Stomach smooth muscle (tissue), 2 donors: ENCODE measurements around the gene TP53I13.

Experiments used
- H3K27ac ChIP-seq: one replicate; pipeline ENCODE4 v1.7.0; 2013; ENCODE audit warnings: mild to moderate bottlenecking, low read length, inconsistent platforms
- H3K27me3 ChIP-seq, 2 donors: one replicate each; pipeline ENCODE4 v1.7.0; 2013; ENCODE audit warnings: low read length in 2 of 2; ENCODE audit not compliant: insufficient read depth in 2 of 2, control insufficient read depth in 1 of 2
- H3K36me3 ChIP-seq, 2 donors: one replicate each; pipeline ENCODE4 v1.7.0; 2013; ENCODE audit warnings: low read length in 2 of 2; ENCODE audit not compliant: control insufficient read depth in 2 of 2, insufficient read depth in 2 of 2
- H3K4me1 ChIP-seq: one replicate; pipeline ENCODE4 v1.7.0; 2013; ENCODE audit warnings: low read length; ENCODE audit not compliant: control insufficient read depth, insufficient read depth
- H3K4me3 ChIP-seq, 2 donors: one replicate each; pipeline ENCODE4 v1.7.0; 2013; ENCODE audit warnings: low read length in 2 of 2
- H3K9ac ChIP-seq, 2 donors: one replicate each; pipeline ENCODE4 v1.7.0; 2013; ENCODE audit warnings: low read length in 2 of 2, mild to moderate bottlenecking in 1 of 2
- H3K9me3 ChIP-seq, 2 donors: one replicate each; pipeline ENCODE4 v1.7.0; 2013; ENCODE audit warnings: low read length in 2 of 2; ENCODE audit not compliant: control insufficient read depth in 2 of 2
- donor health status: healthy.
- donor health status: Pancreatic carcinoma.

Gene TP53I13

GRCh38 chr17:29613856-29614255 is 45.4 kb downstream of the TP53I13 start:
- H3K36me3 ChIP-seq, result peaks cover 0 to 4% of the 10 kb centered on the region in 2 donors
- peaks cover 60% of the 10 kb centered on the region for H3K4me1 ChIP-seq
- H3K27me3 ChIP-seq, result no peaks in the 10 kb centered on the region
- H3K9ac ChIP-seq, result no peak overlapping the region
- no peak overlapping the region for H3K27ac ChIP-seq
- H3K9me3 ChIP-seq, result no peaks in the 10 kb centered on the region
- peak overlapping the region; percentile 40 to 69 for H3K4me3 ChIP-seq

- H3K9ac ChIP-seq, result no peak overlapping the region
- no peaks in the 10 kb centered on the region for H3K27me3 ChIP-seq
- peaks cover 67% of the 10 kb centered on the region for H3K4me1 ChIP-seq
- no peaks in the 10 kb centered on the region for H3K9me3 ChIP-seq
- H3K27ac ChIP-seq, result no peak overlapping the region
- no peaks in the 10 kb centered on the region for H3K36me3 ChIP-seq
- no peak overlapping the region for H3K4me3 ChIP-seq
Measured at GRCh38 chr17:29614349-29615047, 46.0 kb downstream of the TP53I13 start.

GRCh38 chr17:29615048-29615385 is 46.5 kb downstream of the TP53I13 start:
- no peak overlapping the region for H3K27ac ChIP-seq
- H3K36me3 ChIP-seq, result no peaks in the 10 kb centered on the region
- H3K4me3 ChIP-seq, result peak overlapping the region; percentile 40 to 69
- H3K27me3 ChIP-seq, result no peaks in the 10 kb centered on the region
- no peaks in the 10 kb centered on the region for H3K9me3 ChIP-seq
- H3K9ac ChIP-seq, result no peak overlapping the region
- H3K4me1 ChIP-seq, result peaks cover 72% of the 10 kb centered on the region

- H3K27me3 ChIP-seq, result no peaks in the 10 kb centered on the region
- peaks cover 79% of the 10 kb centered on the region for H3K4me1 ChIP-seq
- no peaks in the 10 kb centered on the region for H3K9me3 ChIP-seq
- H3K9ac ChIP-seq, result peak overlapping the region; percentile 14 to 21
- peak overlapping the region; percentile 48 to 69 for H3K4me3 ChIP-seq
- no peak overlapping the region for H3K27ac ChIP-seq
- H3K36me3 ChIP-seq, result no peaks in the 10 kb centered on the region
Measured at GRCh38 chr17:29615492-29616299, 47.2 kb downstream of the TP53I13 start.

GRCh38 chr17:29616300-29617048 is 48.0 kb downstream of the TP53I13 start:
- Histone ChIP-seq H3K27me3 (no peaks in the 10 kb centered on the region), H3K9me3 (no peaks in the 10 kb centered on the region), H3K9ac (peak overlapping the region; percentile 14 to 21), H3K36me3 (no peaks in the 10 kb centered on the region), H3K4me3 (peak overlapping the region; percentile 48 to 69), H3K4me1 (peaks cover 85% of the 10 kb centered on the region), H3K27ac (no peak overlapping the region)

- Histone ChIP-seq H3K4me3 (peak overlapping the region; percentile 54 to 69), H3K27ac (no peak overlapping the region), H3K9me3 (no peaks in the 10 kb centered on the region), H3K9ac (peak overlapping the region in 1 of 2 donors; percentile 44), H3K36me3 (no peaks in the 10 kb centered on the region), H3K4me1 (peaks cover 92% of the 10 kb centered on the region), H3K27me3 (no peaks in the 10 kb centered on the region)
Measured at GRCh38 chr17:29617125-29617480, 48.6 kb downstream of the TP53I13 start.

GRCh38 chr17:29617481-29618271 is 49.2 kb downstream of the TP53I13 start:
- H3K36me3 ChIP-seq, result no peaks in the 10 kb centered on the region
- no peak overlapping the region for H3K27ac ChIP-seq
- peaks cover 96% of the 10 kb centered on the region for H3K4me1 ChIP-seq
- no peaks in the 10 kb centered on the region for H3K9me3 ChIP-seq
- peak overlapping the region; percentile 54 to 69 for H3K4me3 ChIP-seq
- peak overlapping the region; percentile 29 to 44 for H3K9ac ChIP-seq
- no peaks in the 10 kb centered on the region for H3K27me3 ChIP-seq

GRCh38 chr17:29618272-29619065 is 50.0 kb downstream of the TP53I13 start:
- Histone ChIP-seq H3K4me1 (peaks cover 94% of the 10 kb centered on the region), H3K27me3 (no peaks in the 10 kb centered on the region), H3K9ac (no peak overlapping the region), H3K9me3 (no peaks in the 10 kb centered on the region), H3K36me3 (no peaks in the 10 kb centered on the region), H3K27ac (no peak overlapping the region), H3K4me3 (peak overlapping the region in 1 of 2 donors; percentile 69)

GRCh38 chr17:29619251-29619650 is 50.8 kb downstream of the TP53I13 start:
- no peaks in the 10 kb centered on the region for H3K9me3 ChIP-seq
- H3K36me3 ChIP-seq, result no peaks in the 10 kb centered on the region
- no peaks in the 10 kb centered on the region for H3K27me3 ChIP-seq
- H3K4me3 ChIP-seq, result peak overlapping the region in 1 of 2 donors; percentile 44
- H3K9ac ChIP-seq, result no peak overlapping the region
- no peak overlapping the region for H3K27ac ChIP-seq
- peaks cover 86% of the 10 kb centered on the region for H3K4me1 ChIP-seq
